Subcutaneous adipose tissue (tissue), 4 donors: ENCODE results near the gene TRIM8. TPM values are rescaled to one million over a fixed set of nuclear protein-coding genes. Genes with fewer than 3 reads are reported as not detected.

ENCODE experiments used
- CTCF ChIP-seq: fragments of 450-650 bp; IDR thresholded peaks from one replicate; pipeline ENCODE4 v1.5.1; 2016; ENCODE audit warnings: low read depth, mild to moderate bottlenecking, control low read depth, antibody characterized with exemption, moderate library complexity
- total RNA-seq, 4 donors: library from RNA; depleted of rRNA; stranded (reverse); fragments of >200 nt; gene quantifications; one replicate each; pipeline ENCODE4 v1.1.0, GENCODE V29; 2016

Gene TRIM8
- total RNA-seq, 4 donors from 2014 or later, result 76.3 to 261 (median 111) TPM

DNA sequence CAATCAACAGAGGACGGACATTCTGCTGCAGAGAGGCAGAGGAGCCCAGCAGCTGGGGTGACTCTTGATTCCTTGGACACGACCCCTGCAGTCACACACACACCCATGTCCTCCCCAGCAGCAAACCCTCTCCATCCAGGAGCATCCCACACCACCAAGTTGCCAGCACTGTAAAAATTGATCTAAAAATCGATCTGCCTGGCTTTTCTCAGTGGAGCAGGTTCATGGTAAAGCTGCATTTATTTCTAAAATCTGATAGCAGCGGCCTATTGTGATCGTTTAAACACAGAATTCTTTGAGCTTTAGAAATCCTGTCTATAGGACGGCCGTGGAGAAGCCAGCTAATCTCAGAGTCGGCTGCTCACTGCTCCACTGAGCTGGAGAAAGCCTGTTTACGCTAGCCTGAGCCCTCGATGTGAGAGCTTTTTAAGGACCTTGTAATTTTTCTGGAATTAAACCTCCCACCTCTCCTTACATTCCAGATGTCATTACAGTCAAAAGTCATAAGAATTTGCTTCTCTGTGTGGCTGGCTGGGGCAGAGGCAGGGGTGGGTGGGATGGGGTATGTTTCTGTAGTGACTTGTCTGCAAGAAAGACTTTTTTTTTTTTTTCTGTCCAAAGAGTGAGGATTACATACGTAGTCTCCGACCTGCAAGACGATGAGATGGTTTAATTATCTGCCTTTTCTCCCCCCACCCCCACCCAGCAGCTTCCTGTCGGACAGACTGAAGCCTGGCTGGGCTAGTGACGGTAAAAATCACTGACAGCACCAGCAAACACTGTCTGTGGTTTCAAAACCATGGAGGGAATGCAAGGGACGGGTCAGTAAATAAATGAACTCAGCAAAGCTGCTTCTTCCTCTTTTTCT is 31.6 kb downstream of the TRIM8 start:
- no peak for TF ChIP-seq CTCF

DNA sequence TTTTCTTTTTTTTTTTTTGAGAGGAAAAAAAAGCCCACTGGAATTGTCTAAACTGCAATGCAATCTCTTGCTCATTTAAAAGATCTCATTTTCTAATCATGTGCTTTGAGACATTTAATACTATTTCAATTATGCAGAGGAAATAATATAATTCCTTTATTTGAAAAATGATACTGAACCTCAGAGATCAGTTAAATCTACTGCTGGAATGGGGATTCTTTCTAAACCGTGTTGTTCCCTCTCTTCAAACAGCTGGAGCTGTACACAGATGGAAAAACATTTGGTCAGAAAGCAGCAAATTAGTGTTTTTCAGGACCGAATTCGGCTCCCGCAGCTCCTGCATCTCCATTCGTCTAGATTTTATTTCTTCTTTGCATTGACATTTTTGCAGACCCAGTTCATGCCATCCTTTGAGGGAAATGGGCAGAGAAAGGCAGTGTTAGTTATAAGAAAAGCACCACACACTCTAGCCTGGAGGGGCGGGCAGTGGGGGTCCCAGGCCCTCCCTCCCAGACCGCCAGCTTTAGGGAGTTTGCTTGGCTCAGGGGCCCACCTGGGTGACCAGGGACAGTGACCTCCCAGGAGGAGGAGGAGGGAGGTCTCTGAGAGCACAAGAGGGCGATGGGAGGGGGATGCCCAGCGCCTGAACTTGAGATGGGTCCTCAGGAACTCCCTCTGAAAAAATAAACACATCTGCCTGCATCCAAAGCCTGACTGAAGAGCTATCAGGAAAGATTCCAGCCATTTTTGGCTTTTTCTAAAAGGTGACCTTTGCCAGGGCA is 32.4 kb downstream of the TRIM8 start:
- no peak for TF ChIP-seq CTCF

DNA sequence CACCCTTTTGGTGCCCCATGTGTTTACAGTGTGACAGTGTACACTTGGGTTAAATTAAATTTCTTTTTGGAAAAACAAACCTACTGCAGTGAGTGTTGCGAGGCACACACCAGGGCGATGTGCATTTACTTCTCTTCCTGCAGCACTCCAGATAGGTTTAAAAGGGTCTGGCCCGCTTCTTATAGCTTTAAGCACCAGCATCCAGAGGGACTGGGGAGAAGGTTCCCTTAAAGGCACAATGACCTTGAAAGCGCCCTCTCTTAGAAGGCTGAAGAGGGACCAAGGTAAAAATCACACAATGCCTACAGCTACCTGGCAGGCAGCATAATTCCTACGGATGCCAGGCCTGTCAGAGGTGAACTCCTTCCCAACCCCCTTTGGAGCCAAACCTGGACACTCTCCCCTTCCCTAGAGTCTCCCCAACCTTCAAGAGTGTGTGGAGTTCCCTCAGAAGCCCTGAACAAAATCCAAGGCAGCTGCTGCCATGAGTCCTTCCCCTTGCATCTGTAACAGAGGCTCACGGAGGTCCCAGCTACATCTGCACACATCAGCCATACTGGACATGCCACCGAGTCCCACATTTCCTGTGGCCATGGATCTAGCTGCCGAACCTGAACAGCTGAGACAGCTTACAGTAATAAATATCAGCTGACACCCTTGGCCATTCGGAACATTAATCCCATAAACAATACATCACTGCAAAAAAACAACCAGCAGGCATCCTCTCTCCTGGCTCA is 33.2 kb downstream of the TRIM8 start:
- TF ChIP-seq CTCF, result no peak

DNA sequence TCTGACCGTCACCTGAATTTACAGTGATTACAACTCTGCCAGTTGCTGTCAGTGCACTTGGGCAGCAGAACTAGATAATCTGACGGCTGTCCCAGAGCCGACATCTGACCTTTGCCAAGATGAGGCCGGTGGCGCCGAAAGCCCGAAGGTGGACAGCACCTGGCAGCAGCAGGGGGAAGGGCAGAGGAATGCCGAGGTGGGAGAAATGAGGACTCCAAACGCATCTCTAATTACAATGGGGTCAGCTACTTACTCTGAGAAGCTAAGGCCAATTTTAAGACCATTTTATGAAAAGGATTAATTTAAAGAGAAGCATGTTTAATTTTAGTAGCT is 33.8 kb downstream of the TRIM8 start:
- TF ChIP-seq CTCF, result no peak

DNA sequence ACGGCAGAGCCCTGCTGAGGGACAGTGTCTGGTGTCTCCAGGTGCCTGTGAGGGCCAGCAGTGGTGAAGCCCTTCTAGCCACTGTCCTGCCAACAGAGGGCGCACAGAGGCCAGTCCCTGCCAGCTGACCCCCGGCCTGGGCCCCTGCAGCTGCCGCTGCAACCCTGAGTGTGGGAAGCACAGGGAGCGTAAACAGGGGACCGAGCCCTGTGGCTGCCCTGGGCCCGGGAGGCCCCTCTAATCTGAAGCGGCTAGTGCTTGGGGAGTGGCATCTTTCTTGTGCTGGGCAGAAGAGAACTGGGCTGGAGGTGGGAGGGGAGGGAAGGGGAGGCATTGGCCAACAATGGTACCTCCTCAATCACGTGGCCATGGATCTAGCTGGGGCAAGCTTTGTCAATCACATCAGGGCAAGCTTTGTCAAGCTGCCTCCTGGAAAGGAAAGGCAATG is 34.6 kb downstream of the TRIM8 start:
- no peak for TF ChIP-seq CTCF

DNA sequence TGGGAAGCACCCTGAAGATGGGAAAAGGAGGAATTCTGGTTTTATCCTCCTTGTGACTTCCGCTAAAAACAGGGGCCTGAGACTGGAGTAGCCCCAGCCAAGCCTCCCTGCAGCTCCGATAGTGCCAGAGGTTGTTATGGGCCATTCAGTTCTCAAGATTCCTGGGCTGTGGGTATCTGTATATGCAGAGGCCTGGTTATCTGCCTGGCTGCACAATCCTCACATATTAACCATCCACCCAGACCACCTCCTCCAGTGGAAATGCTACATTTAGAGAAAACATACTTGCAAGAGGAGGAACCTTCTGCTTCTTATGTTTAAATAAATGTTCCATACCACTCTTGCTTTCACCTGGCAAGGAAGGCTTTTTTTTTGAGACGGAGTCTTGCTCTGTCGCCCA is 35.3 kb downstream of the TRIM8 start:
- TF ChIP-seq CTCF, result no peak

DNA sequence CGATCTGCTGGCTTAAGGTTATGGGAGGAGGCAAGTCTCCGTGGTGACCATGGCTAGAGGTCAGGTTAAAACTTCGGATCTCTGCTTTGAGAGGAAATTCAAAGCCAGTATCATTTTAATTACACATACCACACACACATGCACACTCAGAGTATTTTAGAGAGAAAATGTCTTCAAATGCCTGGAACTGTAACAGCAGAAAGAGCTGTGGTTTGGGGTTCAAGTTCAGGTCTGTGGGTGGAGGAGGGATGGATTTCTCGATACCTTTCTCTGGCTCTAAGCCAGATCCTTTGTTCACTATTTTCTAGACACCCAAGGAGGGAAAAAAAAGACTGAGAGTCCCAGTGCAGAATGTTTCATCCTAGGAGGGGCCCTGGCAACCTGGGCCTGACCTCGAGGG is 37.4 kb downstream of the TRIM8 start:
- TF ChIP-seq CTCF, result no peak
